HepG2 (cell line): ENCODE data around the gene ZFP82. TPM values are rescaled to one million over a fixed set of nuclear protein-coding genes. Genes with fewer than 3 reads are reported as not detected.

Experiments used
- ASH2L ChIP-seq: fragments of 300-600, 200-600 bp; sonication (generic); IDR thresholded peaks from 2 replicates; pipeline ENCODE4 v1.7.0; 2017; ENCODE audit warnings: low read depth, mild to moderate bottlenecking, moderate library complexity, mixed read lengths, low read length; ENCODE audit not compliant: insufficient read length
- HMG20B ChIP-seq: conservative IDR thresholded peaks from 2 replicates; pipeline ENCODE4 v1.6.1; 2016; ENCODE audit warnings: missing genetic modification reagents, missing compliant biosample characterization
- HNRNPH1 ChIP-seq: fragments of 200-400 bp; formaldehyde crosslinking; optimal IDR thresholded peaks from 2 replicates; pipeline ENCODE3; 2017; ENCODE audit warnings: mild to moderate bottlenecking, low read depth, low read length
- JUND ChIP-seq: sonication (generic); formaldehyde crosslinking; IDR thresholded peaks from 2 replicates; pipeline ENCODE4 v1.8.0; 2022; ENCODE audit warnings: mild to moderate bottlenecking, missing genetic modification reagents
- KMT2A ChIP-seq: sonication (generic); formaldehyde crosslinking; IDR thresholded peaks from 2 replicates; pipeline ENCODE4 v1.4.0; 2020; ENCODE audit warnings: missing genetic modification reagents
- MIER3 ChIP-seq: IDR thresholded peaks from 2 replicates; pipeline ENCODE4 v1.6.1; 2016; ENCODE audit warnings: missing compliant biosample characterization, borderline replicate concordance
- MXD3 ChIP-seq: IDR thresholded peaks from 2 replicates; pipeline ENCODE4 v1.6.1; 2016; ENCODE audit warnings: mild to moderate bottlenecking, missing biosample characterization, missing genetic modification reagents
- MYC ChIP-seq: sonication (generic); formaldehyde crosslinking; IDR thresholded peaks from 2 replicates; pipeline ENCODE4 v1.9.0; 2021; ENCODE audit warnings: missing genetic modification reagents, borderline replicate concordance
- REPIN1 ChIP-seq: sonication (generic); formaldehyde crosslinking; IDR thresholded peaks from 2 replicates; pipeline ENCODE4 v1.8.0; 2022; ENCODE audit warnings: missing genetic modification reagents, low read depth, mild to moderate bottlenecking, borderline replicate concordance
- SMARCC2 ChIP-seq: fragments of 450-650 bp; IDR thresholded peaks from 2 replicates; pipeline ENCODE4 v1.6.1; 2017; ENCODE audit warnings: antibody characterized with exemption, mild to moderate bottlenecking
- TAF1 ChIP-seq: sonication (generic); formaldehyde crosslinking; IDR thresholded peaks from 2 replicates; pipeline ENCODE4 v1.4.0; 2020; ENCODE audit warnings: missing genetic modification reagents
- ZBTB14 ChIP-seq: sonication (generic); formaldehyde crosslinking; IDR thresholded peaks from 2 replicates; pipeline ENCODE4 v1.4.0; 2020; ENCODE audit warnings: missing genetic modification reagents
- ZBTB8A ChIP-seq: sonication (generic); formaldehyde crosslinking; IDR thresholded peaks from 2 replicates; pipeline ENCODE4 v1.4.0; 2020; ENCODE audit warnings: mild to moderate bottlenecking, low read depth, missing genetic modification reagents, borderline replicate concordance
- ZFP62 ChIP-seq: sonication (generic); formaldehyde crosslinking; IDR thresholded peaks from 2 replicates; pipeline ENCODE4 v1.4.0; 2020; ENCODE audit warnings: missing genetic modification reagents
- ZFP90 ChIP-seq: sonication (generic); formaldehyde crosslinking; IDR thresholded peaks from 2 replicates; pipeline ENCODE4 v1.8.0; 2022; ENCODE audit warnings: missing genetic modification reagents, mild to moderate bottlenecking, inconsistent platforms, borderline replicate concordance
- ZFYVE20 ChIP-seq: sonication (generic); formaldehyde crosslinking; IDR thresholded peaks from 2 replicates; pipeline ENCODE4 v1.8.0; 2023; ENCODE audit warnings: low read depth, mild to moderate bottlenecking, moderate library complexity, missing genetic modification reagents, borderline replicate concordance
- ZNF263 ChIP-seq: sonication (generic); formaldehyde crosslinking; IDR thresholded peaks from 2 replicates; pipeline ENCODE4 v1.4.0; 2020; ENCODE audit warnings: missing genetic modification reagents
- ZNF292 ChIP-seq: sonication (generic); formaldehyde crosslinking; IDR thresholded peaks from 2 replicates; pipeline ENCODE4 v1.8.1; 2022; ENCODE audit warnings: mild to moderate bottlenecking, low read depth, missing genetic modification reagents, borderline replicate concordance
- ZNF30 ChIP-seq: sonication (generic); formaldehyde crosslinking; IDR thresholded peaks from 2 replicates; pipeline ENCODE4 v1.5.0; 2020; ENCODE audit warnings: mild to moderate bottlenecking, missing genetic modification reagents
- ZNF562 ChIP-seq: sonication (generic); formaldehyde crosslinking; IDR thresholded peaks from 2 replicates; pipeline ENCODE4 v1.8.0; 2022; ENCODE audit warnings: missing genetic modification reagents, borderline replicate concordance
- ZNF614 ChIP-seq: IDR thresholded peaks from 2 replicates; pipeline ENCODE4 v1.6.1; 2018; ENCODE audit warnings: missing biosample characterization, missing genetic modification reagents, inconsistent platforms, borderline replicate concordance
- ZSCAN12 ChIP-seq: sonication (generic); formaldehyde crosslinking; IDR thresholded peaks from 2 replicates; pipeline ENCODE4 v1.9.0; 2021; ENCODE audit warnings: mild to moderate bottlenecking, missing genetic modification reagents
- polyA plus RNA-seq, 8 experiments: library from polyadenylated mRNA; depleted of rRNA in 3 of 8; stranded (reverse) in 7 of 8; unstranded in 1 of 8; fragments of >200 nt; fragmentation: Illumina TruSeq in 4 of 8; extraction: Trizol in 4 of 8; gene quantifications; 2 replicates each; pipeline versions ENCODE4 v1.2.1 to v1.2.3, GENCODE V29; 2011 to 2016; ENCODE audit warnings: low read depth in 4 of 8, missing spikeins in 1 of 8, mixed read lengths in 1 of 8; ENCODE audit not compliant: insufficient read depth in 1 of 8
- total RNA-seq, 5 experiments: library from RNA; depleted of rRNA; stranded (reverse); fragments of >200 nt; fragmentation: Illumina TruSeq; extraction: Trizol; gene quantifications; 2 replicates each; pipeline ENCODE4 v1.2.3, GENCODE V29; 2016; ENCODE audit warnings: low read depth in 1 of 5
- TF ChIP-seq, protein P1 (sequence below): sonication (generic); formaldehyde crosslinking; IDR thresholded peaks from 2 replicates; pipeline ENCODE4 v1.8.0; 2022; ENCODE audit warnings: mild to moderate bottlenecking, missing genetic modification reagents, moderate library complexity
- TF ChIP-seq, protein P2 (sequence below): sonication (generic); formaldehyde crosslinking; IDR thresholded peaks from 2 replicates; pipeline ENCODE4 v1.4.0; 2020; ENCODE audit warnings: mild to moderate bottlenecking, missing genetic modification reagents
- TF ChIP-seq, protein P3 (sequence below): sonication (generic); formaldehyde crosslinking; IDR thresholded peaks from 2 replicates; pipeline ENCODE4 v1.5.1; 2020; ENCODE audit warnings: missing genetic modification reagents, mild to moderate bottlenecking, borderline replicate concordance

The ZFP82 gene
- total and polyA plus RNA-seq, 2 of the 13 experiments (the other 11 are each of a cell fraction or from before 2014, with no cell fraction given), result 1.7 to 4.3 TPM

DNA sequence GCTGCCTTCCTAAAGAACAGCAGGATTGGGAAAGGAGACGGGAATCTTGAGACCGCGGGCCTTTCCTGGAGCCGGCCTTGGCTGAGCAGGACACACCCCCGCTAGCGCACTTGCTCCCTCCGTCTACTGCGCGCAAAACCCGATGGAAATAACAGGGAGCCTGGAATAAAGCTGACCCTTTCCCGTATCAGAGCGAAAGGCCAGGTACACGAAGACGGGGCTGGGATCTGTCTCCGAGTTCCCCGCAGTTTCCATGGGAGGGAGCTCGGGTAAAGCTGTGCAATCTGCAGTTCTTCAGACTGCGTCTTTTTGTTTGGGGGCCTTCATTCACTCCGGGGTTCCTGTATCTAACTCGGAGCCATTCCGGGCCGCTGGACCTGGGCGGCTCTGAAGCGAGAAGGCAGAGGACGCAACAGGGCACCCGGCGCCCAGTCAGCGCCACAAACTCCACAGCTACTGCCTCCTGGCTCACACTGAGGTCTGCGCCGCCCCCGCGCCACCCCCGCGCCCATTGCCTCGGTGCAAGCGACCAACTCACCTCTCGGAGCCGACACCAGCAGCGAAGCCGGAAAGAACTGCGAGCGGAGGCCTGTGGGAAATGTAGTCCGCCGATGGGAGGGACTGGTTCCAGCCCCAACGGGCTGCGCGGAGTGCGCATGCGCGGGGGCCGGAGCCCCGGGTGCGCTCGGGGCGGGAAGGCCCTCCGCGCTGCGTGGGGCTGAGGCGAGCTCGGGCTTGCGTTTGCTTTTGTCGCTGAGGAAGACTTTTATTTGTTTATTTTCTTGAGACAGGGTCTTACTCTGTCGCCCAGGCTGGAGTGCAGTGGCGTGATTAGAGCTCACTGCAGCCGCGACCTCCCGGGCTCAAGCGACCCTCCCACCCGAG is 39.6 kb downstream of the ZFP82 start, which contains the start of gene ZFP14 (continued):
- 0 out of 2 replicates have a peak, but pooled peaks have one; percentile 52 for TF ChIP-seq ZFP62 (CRISPR knock-in tag)
- TF ChIP-seq, protein P1, sequence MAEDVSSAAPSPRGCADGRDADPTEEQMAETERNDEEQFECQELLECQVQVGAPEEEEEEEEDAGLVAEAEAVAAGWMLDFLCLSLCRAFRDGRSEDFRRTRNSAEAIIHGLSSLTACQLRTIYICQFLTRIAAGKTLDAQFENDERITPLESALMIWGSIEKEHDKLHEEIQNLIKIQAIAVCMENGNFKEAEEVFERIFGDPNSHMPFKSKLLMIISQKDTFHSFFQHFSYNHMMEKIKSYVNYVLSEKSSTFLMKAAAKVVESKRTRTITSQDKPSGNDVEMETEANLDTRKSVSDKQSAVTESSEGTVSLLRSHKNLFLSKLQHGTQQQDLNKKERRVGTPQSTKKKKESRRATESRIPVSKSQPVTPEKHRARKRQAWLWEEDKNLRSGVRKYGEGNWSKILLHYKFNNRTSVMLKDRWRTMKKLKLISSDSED (CRISPR knock-in tag), result no peak
- TF ChIP-seq ZNF614 (CRISPR knock-in tag), result peak; percentile 67
- no peak for TF ChIP-seq ZNF263 (CRISPR knock-in tag)
- no peak for TF ChIP-seq HNRNPH1
- no peak for TF ChIP-seq ZFYVE20 (CRISPR knock-in tag)
- TF ChIP-seq REPIN1, result peak; percentile 80
- TF ChIP-seq HMG20B (CRISPR knock-in tag), result no peak
- peak; percentile 78; the same call in 1 of the 2 replicates for TF ChIP-seq MYC (CRISPR knock-in tag)
- TF ChIP-seq ASH2L, result peak; percentile 85
- peak; percentile 91 for TF ChIP-seq ZFP90 (CRISPR knock-in tag)
- no peak for TF ChIP-seq ZNF30
- TF ChIP-seq JUND (CRISPR knock-in tag), result no peak
- peak; percentile 69; the same call in 1 of the 2 replicates for TF ChIP-seq KMT2A (CRISPR knock-in tag)
- TF ChIP-seq ZNF562, result no peak
- no peak for TF ChIP-seq MXD3 (CRISPR knock-in tag)
- TF ChIP-seq ZBTB14, result peak; percentile 31; the same call in 1 of the 2 replicates
- TF ChIP-seq, protein P2, sequence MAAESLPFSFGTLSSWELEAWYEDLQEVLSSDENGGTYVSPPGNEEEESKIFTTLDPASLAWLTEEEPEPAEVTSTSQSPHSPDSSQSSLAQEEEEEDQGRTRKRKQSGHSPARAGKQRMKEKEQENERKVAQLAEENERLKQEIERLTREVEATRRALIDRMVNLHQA (CRISPR knock-in tag), result 0 out of 2 replicates have a peak, but pooled peaks have one; percentile 36
- TF ChIP-seq, protein P3, sequence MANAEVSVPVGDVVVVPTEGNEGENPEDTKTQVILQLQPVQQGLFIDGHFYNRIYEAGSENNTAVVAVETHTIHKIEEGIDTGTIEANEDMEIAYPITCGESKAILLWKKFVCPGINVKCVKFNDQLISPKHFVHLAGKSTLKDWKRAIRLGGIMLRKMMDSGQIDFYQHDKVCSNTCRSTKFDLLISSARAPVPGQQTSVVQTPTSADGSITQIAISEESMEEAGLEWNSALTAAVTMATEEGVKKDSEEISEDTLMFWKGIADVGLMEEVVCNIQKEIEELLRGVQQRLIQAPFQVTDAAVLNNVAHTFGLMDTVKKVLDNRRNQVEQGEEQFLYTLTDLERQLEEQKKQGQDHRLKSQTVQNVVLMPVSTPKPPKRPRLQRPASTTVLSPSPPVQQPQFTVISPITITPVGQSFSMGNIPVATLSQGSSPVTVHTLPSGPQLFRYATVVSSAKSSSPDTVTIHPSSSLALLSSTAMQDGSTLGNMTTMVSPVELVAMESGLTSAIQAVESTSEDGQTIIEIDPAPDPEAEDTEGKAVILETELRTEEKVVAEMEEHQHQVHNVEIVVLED (CRISPR knock-in tag), result peak; percentile 83; the same call in 1 of the 2 replicates
- peak; percentile 90; the same call in 1 of the 2 replicates for TF ChIP-seq ZNF292
- peak; percentile 58; the same call in 1 of the 2 replicates for TF ChIP-seq MIER3
- no peak for TF ChIP-seq SMARCC2
- TF ChIP-seq TAF1 (CRISPR knock-in tag), result peak; percentile 78
- no peak for TF ChIP-seq ZBTB8A (CRISPR knock-in tag)
- no peak for TF ChIP-seq ZSCAN12 (CRISPR knock-in tag)
